Endodermal cell (in vitro differentiated cells): ENCODE data around the gene VAT1. TPM values are rescaled to one million over a fixed set of nuclear protein-coding genes. Genes with fewer than 3 reads are reported as not detected.

Experiments
- DNase-seq: peaks from one replicate; pipeline ENCODE4 v3.0.0-alpha.2; 2017
- H3K27ac ChIP-seq: 2 replicates; pipeline ENCODE4 v1.5.1; 2013; ENCODE audit warnings: mild to moderate bottlenecking, low read depth, low read length, moderate library complexity
- H3K27me3 ChIP-seq: 2 replicates; pipeline ENCODE4 v1.6.1; 2013; ENCODE audit warnings: mild to moderate bottlenecking, low read length, moderate library complexity; ENCODE audit not compliant: insufficient read depth, control insufficient read depth, poor library complexity, severe bottlenecking
- H3K36me3 ChIP-seq: 2 replicates; pipeline ENCODE4 v1.7.0; 2013; ENCODE audit warnings: mild to moderate bottlenecking, low read length, moderate library complexity; ENCODE audit not compliant: control insufficient read depth, insufficient read depth
- H3K4me1 ChIP-seq: one replicate; pipeline ENCODE4 v1.7.0; 2013; ENCODE audit warnings: low read length; ENCODE audit not compliant: control insufficient read depth, insufficient read depth
- H3K4me3 ChIP-seq: 2 replicates; pipeline ENCODE4 v1.5.1; 2013; ENCODE audit warnings: mild to moderate bottlenecking, low read length, moderate library complexity
- H3K9ac ChIP-seq: 2 replicates; pipeline ENCODE4 v1.6.1; 2013; ENCODE audit warnings: mild to moderate bottlenecking, low read length, moderate library complexity; ENCODE audit not compliant: poor library complexity, severe bottlenecking; ENCODE audit errors: extremely low read depth
- H3K9me3 ChIP-seq: 2 replicates; pipeline ENCODE4 v1.6.1; 2013; ENCODE audit warnings: mild to moderate bottlenecking, low read length, moderate library complexity; ENCODE audit not compliant: control insufficient read depth
- H3K27ac Mint-ChIP-seq: 2 replicates; pipeline ENCODE4 v1.8.0; 2020; ENCODE audit warnings: mixed read lengths
- H3K27me3 Mint-ChIP-seq: 2 replicates; pipeline ENCODE4 v1.8.0; 2021; ENCODE audit warnings: mild to moderate bottlenecking, mixed read lengths; ENCODE audit not compliant: insufficient read depth
- H3K36me3 Mint-ChIP-seq: 2 replicates; pipeline ENCODE4 v1.8.0; 2020; ENCODE audit warnings: low read depth, mixed read lengths
- H3K4me1 Mint-ChIP-seq: 2 replicates; pipeline ENCODE4 v1.8.0; 2020; ENCODE audit warnings: mixed read lengths
- H3K4me3 Mint-ChIP-seq: 2 replicates; pipeline ENCODE4 v1.8.0; 2020; ENCODE audit warnings: mild to moderate bottlenecking, moderate library complexity, mixed read lengths
- H3K9me3 Mint-ChIP-seq: 2 replicates; pipeline ENCODE4 v1.8.0; 2020; ENCODE audit warnings: mild to moderate bottlenecking, mixed read lengths
- CTCF ChIP-seq: fragments of 200-600 bp; sonication (generic); conservative IDR thresholded peaks from 2 replicates; pipeline ENCODE4 v1.5.0; 2021; ENCODE audit warnings: antibody characterized with exemption, mild to moderate bottlenecking
- whole genome bisulfite sequencing, 2 experiments: methylation state at CpG; one replicate each; pipeline versions ENCODE4 v1.1.5 to v1.1.7; 2013; ENCODE audit warnings: missing lambda C conversion rate in 2 of 2, mixed read lengths in 1 of 2; ENCODE audit not compliant: insufficient coverage in 1 of 2, insufficient read length in 1 of 2; 5-methylcytosine and 5-hydroxymethylcytosine counted together
- total RNA-seq, 2 donors: library from RNA; stranded (reverse); fragmentation: NEBNext Ultra II Directional in 1 of 2; extraction: Animal tissue kit (Norgen Biotek cat#: 25700) in 1 of 2; gene quantifications; 2 replicates in 1 of 2; 3 replicates in 1 of 2; pipeline ENCODE4 v1.2.1, GENCODE V29; 2021

The VAT1 gene
- total RNA-seq, 2 donors from 2014 or later = 306 to 402 TPM

- 11 to 43% methylated on average over 5 to 10 of the region's 12 CpGs for WGBS, 2 experiments
- Histone ChIP-seq H3K27me3 (no peaks in the 10 kb centered on the region), H3K9me3 (no peaks in the 10 kb centered on the region), H3K9ac (peak overlapping the region; percentile 26), H3K4me3 (no peak overlapping the region), H3K27ac (peak overlapping the region; percentile 99), H3K36me3 (no peaks in the 10 kb centered on the region), H3K4me1 (peaks cover 17% of the 10 kb centered on the region)
- peaks cover 6% of the 10 kb centered on the region for H3K36me3 Mint-ChIP-seq
- no peak for TF ChIP-seq CTCF
- DNase-seq = peak; percentile 81
- H3K27me3 Mint-ChIP-seq = no peaks in the 10 kb centered on the region
- peaks cover 50% of the 10 kb centered on the region for H3K4me1 Mint-ChIP-seq
- H3K9me3 Mint-ChIP-seq = no peaks in the 10 kb centered on the region
- H3K4me3 Mint-ChIP-seq = peak overlapping the region; percentile 19
- peak overlapping the region; percentile 87 for H3K27ac Mint-ChIP-seq
These were observed 12.0 kb upstream of the VAT1 start for GRCh38 chr17:43033948-43034881.

GRCh38 chr17:43031666-43032065 is 9.5 kb upstream of the VAT1 start:
- Histone ChIP-seq H3K9me3 (no peaks in the 10 kb centered on the region), H3K9ac (no peak overlapping the region), H3K4me3 (no peak overlapping the region), H3K4me1 (peaks cover 17% of the 10 kb centered on the region), H3K27ac (peak overlapping the region; percentile 26), H3K36me3 (no peaks in the 10 kb centered on the region), H3K27me3 (no peaks in the 10 kb centered on the region)
- Mint-ChIP-seq H3K27me3 (no peaks in the 10 kb centered on the region), H3K27ac (peak overlapping the region; percentile 44), H3K9me3 (no peaks in the 10 kb centered on the region), H3K36me3 (peaks cover 21% of the 10 kb centered on the region), H3K4me3 (no peak overlapping the region), H3K4me1 (peaks cover 60% of the 10 kb centered on the region)
- 75% methylated on average over 2 of the region's 3 CpGs; no CpG with 5 or more reads in 1 of the 2 experiments for WGBS, 2 experiments
- no peak for TF ChIP-seq CTCF
- peak; percentile 55 for DNase-seq

GRCh38 chr17:43030137-43030767 is 8.1 kb upstream of the VAT1 start:
- Histone ChIP-seq H3K9ac (no peak overlapping the region), H3K27me3 (no peaks in the 10 kb centered on the region), H3K4me3 (no peak overlapping the region), H3K36me3 (no peaks in the 10 kb centered on the region), H3K9me3 (no peaks in the 10 kb centered on the region), H3K4me1 (peaks cover 9% of the 10 kb centered on the region), H3K27ac (peak overlapping the region; percentile 2)
- Mint-ChIP-seq H3K4me1 (peaks cover 49% of the 10 kb centered on the region), H3K4me3 (no peak overlapping the region), H3K27me3 (no peaks in the 10 kb centered on the region), H3K27ac (peak overlapping the region; percentile 2), H3K36me3 (peaks cover 21% of the 10 kb centered on the region), H3K9me3 (no peaks in the 10 kb centered on the region)
- no peak for DNase-seq
- 89 to 94% methylated on average over 6 of the region's 6 CpGs for WGBS, 2 experiments
- TF ChIP-seq CTCF = no peak
